ENCODE results near the gene ZNF132. TPM values are rescaled to one million over a fixed set of nuclear protein-coding genes. Genes with fewer than 3 reads are reported as not detected.
"Not testable (repeated sequence)": the region's sequence is repeated elsewhere in the genome, so short reads cannot be mapped to it uniquely, and the experiment has no call there.

ZNF132 gene
- total and polyA plus RNA-seq, 8 donors: 1.1 to 6.1 (median 2.0) TPM

DNA sequence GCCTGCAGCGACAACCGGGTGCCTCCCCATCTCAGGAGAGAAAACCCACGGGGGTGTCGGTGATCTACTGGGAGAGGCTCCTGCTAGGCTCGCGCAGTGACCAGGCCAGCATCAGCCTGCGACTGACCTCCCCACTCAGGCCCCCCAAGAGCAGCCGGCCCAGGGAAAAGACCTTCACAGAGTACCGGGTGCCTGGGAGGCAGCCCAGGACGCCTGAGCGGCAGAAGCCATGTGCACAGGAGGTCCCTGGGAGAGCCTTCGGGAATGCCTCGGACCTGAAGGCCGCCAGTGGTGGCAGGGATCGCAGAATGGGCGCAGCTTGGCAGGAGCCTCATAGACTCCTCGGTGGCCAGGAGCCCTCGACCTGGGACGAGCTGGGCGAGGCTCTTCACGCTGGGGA is 15.4 kb upstream of the ZNF132 start:
- TF ChIP-seq, protein P1, sequence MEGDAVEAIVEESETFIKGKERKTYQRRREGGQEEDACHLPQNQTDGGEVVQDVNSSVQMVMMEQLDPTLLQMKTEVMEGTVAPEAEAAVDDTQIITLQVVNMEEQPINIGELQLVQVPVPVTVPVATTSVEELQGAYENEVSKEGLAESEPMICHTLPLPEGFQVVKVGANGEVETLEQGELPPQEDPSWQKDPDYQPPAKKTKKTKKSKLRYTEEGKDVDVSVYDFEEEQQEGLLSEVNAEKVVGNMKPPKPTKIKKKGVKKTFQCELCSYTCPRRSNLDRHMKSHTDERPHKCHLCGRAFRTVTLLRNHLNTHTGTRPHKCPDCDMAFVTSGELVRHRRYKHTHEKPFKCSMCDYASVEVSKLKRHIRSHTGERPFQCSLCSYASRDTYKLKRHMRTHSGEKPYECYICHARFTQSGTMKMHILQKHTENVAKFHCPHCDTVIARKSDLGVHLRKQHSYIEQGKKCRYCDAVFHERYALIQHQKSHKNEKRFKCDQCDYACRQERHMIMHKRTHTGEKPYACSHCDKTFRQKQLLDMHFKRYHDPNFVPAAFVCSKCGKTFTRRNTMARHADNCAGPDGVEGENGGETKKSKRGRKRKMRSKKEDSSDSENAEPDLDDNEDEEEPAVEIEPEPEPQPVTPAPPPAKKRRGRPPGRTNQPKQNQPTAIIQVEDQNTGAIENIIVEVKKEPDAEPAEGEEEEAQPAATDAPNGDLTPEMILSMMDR (IDR thresholded peaks at IDR 0.05): no peak
- ATAC-seq (no peak), FAIRE-seq (no peak), DNase-seq (no peak)
- H3K36me3 ChIP-seq: no peaks in the 10 kb centered on the region
- 95% methylated on average over 17 to 21 of the region's 21 CpGs for WGBS, 2 donors
- H3K27me3 ChIP-seq: no peaks in the 10 kb centered on the region
- no peak overlapping the region for H3K27ac ChIP-seq
- no peaks in the 10 kb centered on the region for H3K9me3 ChIP-seq
- intact Hi-C loops (cut with DNase I): no loop called here
- peaks cover 0 to 3% (median 0%) of the 10 kb centered on the region in 3 donors for H3K4me1 ChIP-seq
- no peak overlapping the region for H3K4me3 ChIP-seq

DNA sequence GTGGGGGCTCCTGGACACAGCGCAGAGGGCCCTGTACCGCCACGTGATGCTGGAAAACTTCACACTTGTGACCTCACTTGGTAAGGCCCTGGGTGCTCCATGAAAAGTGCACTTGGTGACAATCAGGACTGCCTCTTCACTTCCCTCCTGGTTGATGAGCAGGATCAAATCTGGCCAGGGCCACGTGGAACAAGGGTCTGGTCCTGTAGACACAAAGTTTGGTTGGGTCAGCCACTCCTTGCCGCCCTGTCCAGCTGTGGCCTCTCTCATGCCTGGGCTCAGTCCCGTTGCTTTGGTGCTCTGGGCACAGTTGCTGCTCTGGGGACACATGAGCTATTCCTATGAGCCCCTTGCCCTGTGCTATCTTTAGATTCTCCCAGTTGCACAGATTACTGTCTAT is 13.8 kb upstream of the ZNF132 start:
- ATAC-seq (no peak), DNase-seq (no peak), FAIRE-seq (no peak)
- peaks cover 0 to 3% (median 0%) of the 10 kb centered on the region in 3 donors for H3K4me1 ChIP-seq
- H3K27ac ChIP-seq: no peak overlapping the region
- TF ChIP-seq, protein P1 (IDR thresholded peaks at IDR 0.05): no peak
- 93 to 94% methylated on average over 6 of the region's 6 CpGs for WGBS, 2 donors
- intact Hi-C loops (cut with DNase I): no loop called here
- no peaks in the 10 kb centered on the region for H3K27me3 ChIP-seq
- H3K9me3 ChIP-seq: no peaks in the 10 kb centered on the region
- H3K36me3 ChIP-seq: no peaks in the 10 kb centered on the region
- H3K4me3 ChIP-seq: no peak overlapping the region

GRCh38 chr19:58451358-58452101 is 11.6 kb upstream of the ZNF132 start, which contains the start of gene ZNF324B:
Gene ZNF324B (plus strand): TSS chr19:58451622. CDS start chr19:58453702, 2,080 bp downstream.
- intact Hi-C loops (cut with DNase I): no loop called here
- Histone ChIP-seq H3K27ac (peak within 1 kb of the TSS; percentile 24 to 79 (median 56)), H3K27me3 (no peaks in the 10 kb centered on the region), H3K4me3 (peak within 1 kb of the TSS; percentile 69 to 99 (median 85)), H3K36me3 (no peaks in the 10 kb centered on the region), H3K4me1 (peaks cover 0 to 3% (median 0%) of the 10 kb centered on the region in 3 donors), H3K9me3 (no peaks in the 10 kb centered on the region)
- WGBS, 2 donors: 0% methylated on average over 66 to 79 of the region's 79 CpGs
- TF ChIP-seq, protein P1 (IDR thresholded peaks at IDR 0.05): no peak
- ATAC-seq: peak; percentile 98 to 99 (median 99)
- no peak for FAIRE-seq
- DNase-seq: peak; percentile 94 to 99 (median 97)

- WGBS, 2 donors: 1 to 2% methylated on average over 11 of the region's 11 CpGs
- FAIRE-seq: no peak
- TF ChIP-seq, protein P1 (IDR thresholded peaks at IDR 0.05): no peak
- no peaks in the 10 kb centered on the region for H3K36me3 ChIP-seq
- H3K27me3 ChIP-seq: no peaks in the 10 kb centered on the region
- peak; percentile 51 to 67 (median 62) for ATAC-seq
- H3K4me3 ChIP-seq: peak overlapping the region; percentile 69 to 99 (median 85)
- DNase-seq: peak in 1 of 6 donors; percentile 51
- intact Hi-C loops (cut with DNase I): no loop called here
- peaks cover 0 to 3% (median 0%) of the 10 kb centered on the region in 3 donors for H3K4me1 ChIP-seq
- peak overlapping the region; percentile 24 to 79 (median 56) for H3K27ac ChIP-seq
- no peaks in the 10 kb centered on the region for H3K9me3 ChIP-seq
Observed at GRCh38 chr19:58450856-58451357, 11.0 kb upstream of the ZNF132 start.

DNA sequence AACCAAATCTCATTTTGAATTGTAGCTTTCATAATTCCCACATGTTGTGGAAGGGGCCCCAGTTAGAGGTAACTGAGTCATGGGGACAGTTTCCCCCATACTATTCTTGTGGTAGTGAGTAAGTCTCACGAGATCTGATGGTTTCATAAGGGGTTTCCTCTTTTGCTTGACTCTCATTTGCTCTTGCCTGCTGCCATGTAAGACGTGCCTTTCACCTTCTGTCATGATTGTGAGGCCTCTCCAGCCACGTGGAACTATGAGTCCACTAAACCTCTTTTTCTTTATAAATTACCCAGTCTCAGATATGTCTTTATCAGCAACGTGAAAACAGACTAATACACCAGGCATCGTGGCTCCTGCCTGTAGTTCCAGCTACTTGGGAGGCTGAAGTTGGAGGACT is 10.0 kb upstream of the ZNF132 start:
- intact Hi-C loops (cut with DNase I): not testable (repeated sequence)
- WGBS, 2 donors: 58 to 66% methylated on average over 5 of the region's 5 CpGs

DNA sequence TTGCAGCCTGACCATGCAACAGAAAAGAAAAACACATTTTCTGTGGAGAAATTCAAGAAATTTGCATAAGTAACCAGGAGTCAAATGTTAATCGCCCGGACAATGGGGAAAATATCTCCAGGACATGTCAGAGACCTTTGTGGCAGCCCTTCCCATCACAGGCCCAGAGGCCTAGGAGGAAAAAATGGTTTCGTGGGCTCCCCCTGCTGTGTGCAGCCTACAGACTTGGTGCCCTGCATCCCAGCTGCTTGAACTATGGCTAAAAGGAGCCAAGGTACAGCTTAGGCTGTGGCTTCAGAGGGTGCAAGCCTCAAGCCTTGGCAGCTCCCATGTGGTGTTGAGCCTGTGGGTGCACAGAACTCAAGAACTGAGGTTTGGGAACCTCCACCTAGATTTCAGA is 8.9 kb upstream of the ZNF132 start:
- DNase-seq; H3K4me3 ChIP-seq; H3K4me1 ChIP-seq; FAIRE-seq; H3K9me3 ChIP-seq; H3K27ac ChIP-seq; ATAC-seq; H3K36me3 ChIP-seq; intact Hi-C loops (cut with DNase I); H3K27me3 ChIP-seq: not testable (repeated sequence)
- WGBS, 2 donors: 67 to 81% methylated on average over 3 of the region's 3 CpGs

More for the DNA sequence above, 10.0 kb upstream of the ZNF132 start:
- not testable (repeated sequence) for H3K9me3 ChIP-seq, H3K4me3 ChIP-seq, H3K36me3 ChIP-seq, ATAC-seq, DNase-seq, FAIRE-seq, H3K4me1 ChIP-seq, H3K27me3 ChIP-seq, H3K27ac ChIP-seq

- intact Hi-C loops (cut with DNase I); H3K36me3 ChIP-seq; H3K9me3 ChIP-seq; H3K27ac ChIP-seq; H3K4me3 ChIP-seq; ATAC-seq; H3K4me1 ChIP-seq; H3K27me3 ChIP-seq; DNase-seq; FAIRE-seq: not testable (repeated sequence)
- WGBS, 2 donors: 84 to 88% methylated on average over 7 of the region's 7 CpGs
Observed at GRCh38 chr19:58442986-58443385, 3.0 kb upstream of the ZNF132 start.

Data from pancreas (tissue), 10 donors.